Duodenal mucosa (tissue), 2 donors: Measurements from ENCODE around the gene MGMT.

Experiments
- H3K27ac ChIP-seq: one replicate; pipeline ENCODE4 v1.7.0; 2013; ENCODE audit warnings: low read depth, low read length
- H3K27me3 ChIP-seq, 2 donors: one replicate each; pipeline ENCODE4 v1.7.0; 2013; ENCODE audit warnings: low read length in 2 of 2, control low read depth in 1 of 2; ENCODE audit not compliant: insufficient read depth in 2 of 2, control insufficient read depth in 1 of 2
- H3K36me3 ChIP-seq, 2 donors: one replicate each; pipeline ENCODE4 v1.7.0; 2013; ENCODE audit warnings: low read length in 2 of 2, control low read depth in 1 of 2; ENCODE audit not compliant: insufficient read depth in 2 of 2, control insufficient read depth in 1 of 2
- H3K4me1 ChIP-seq, 2 donors: one replicate each; pipeline ENCODE4 v1.7.0; 2013; ENCODE audit warnings: low read length in 2 of 2, control low read depth in 1 of 2; ENCODE audit not compliant: insufficient read depth in 2 of 2, control insufficient read depth in 1 of 2
- H3K4me3 ChIP-seq, 2 donors: one replicate each; pipeline ENCODE4 v1.7.0; 2013; ENCODE audit warnings: low read length in 2 of 2, low read depth in 1 of 2
- H3K9ac ChIP-seq, 2 donors: one replicate each; pipeline ENCODE4 v1.7.0; 2013; ENCODE audit warnings: low read length in 2 of 2, low read depth in 1 of 2
- H3K9me3 ChIP-seq, 2 donors: one replicate each; pipeline ENCODE4 v1.7.0; 2013; ENCODE audit warnings: low read length in 2 of 2, control low read depth in 1 of 2; ENCODE audit not compliant: control insufficient read depth in 1 of 2

Gene MGMT

GRCh38 chr10:129772468-129773358 is 305.7 kb downstream of the MGMT start:
- Histone ChIP-seq H3K9me3 (peaks cover 0 to under 1% of the 10 kb centered on the region in 2 donors), H3K27me3 (no peaks in the 10 kb centered on the region), H3K9ac (no peak overlapping the region), H3K36me3 (peaks cover 0 to 16% of the 10 kb centered on the region in 2 donors), H3K27ac (no peak overlapping the region), H3K4me3 (no peak overlapping the region), H3K4me1 (no peaks in the 10 kb centered on the region)

GRCh38 chr10:129773359-129773990 is 306.4 kb downstream of the MGMT start:
- no peaks in the 10 kb centered on the region for H3K4me1 ChIP-seq
- peaks cover 0 to 12% of the 10 kb centered on the region in 2 donors for H3K36me3 ChIP-seq
- H3K9me3 ChIP-seq, result no peaks in the 10 kb centered on the region
- H3K27ac ChIP-seq, result no peak overlapping the region
- H3K27me3 ChIP-seq, result no peaks in the 10 kb centered on the region
- H3K4me3 ChIP-seq, result no peak overlapping the region
- no peak overlapping the region for H3K9ac ChIP-seq

DNA sequence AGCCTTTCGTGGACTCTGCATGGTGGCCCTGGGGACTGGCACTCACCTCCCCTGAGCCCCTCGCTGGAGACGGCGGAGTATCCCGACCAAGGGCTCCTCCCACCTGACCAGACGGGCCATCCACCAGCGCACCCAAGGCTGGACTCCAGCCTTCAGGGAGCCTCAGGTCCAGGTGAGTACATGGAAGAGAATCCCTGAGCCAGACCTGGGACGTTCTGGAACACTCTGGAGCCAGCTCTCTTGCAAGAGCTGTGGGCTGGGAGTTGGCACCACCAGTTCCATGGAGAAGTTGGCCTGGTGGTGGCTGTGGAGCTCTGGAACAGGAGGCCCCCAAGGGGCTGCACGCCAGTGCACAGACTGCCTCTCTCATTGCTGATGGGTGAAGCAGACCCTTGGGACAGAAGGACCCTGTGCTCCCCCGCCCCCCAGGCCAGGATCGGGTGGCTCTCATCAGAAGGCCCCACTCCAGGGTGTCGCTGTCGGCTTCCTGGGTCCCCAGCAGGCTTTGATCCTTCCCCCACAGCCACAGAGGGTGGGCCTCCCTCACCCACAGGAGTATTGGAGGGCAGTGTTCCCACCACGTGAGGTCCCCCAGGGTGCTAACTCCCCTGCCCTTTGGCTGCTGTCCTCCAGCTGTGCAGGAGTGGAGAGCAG is 307.2 kb downstream of the MGMT start:
- Histone ChIP-seq H3K9me3 (no peaks in the 10 kb centered on the region), H3K4me3 (no peak overlapping the region), H3K4me1 (no peaks in the 10 kb centered on the region), H3K27ac (no peak overlapping the region), H3K9ac (no peak overlapping the region), H3K27me3 (no peaks in the 10 kb centered on the region), H3K36me3 (peaks cover 0 to 6% of the 10 kb centered on the region in 2 donors)

GRCh38 chr10:129774736-129775401 is 307.8 kb downstream of the MGMT start:
- Histone ChIP-seq H3K27me3 (no peaks in the 10 kb centered on the region), H3K9ac (no peak overlapping the region), H3K36me3 (peaks cover 0 to 2% of the 10 kb centered on the region in 2 donors), H3K27ac (no peak overlapping the region), H3K9me3 (peaks cover 0 to 4% of the 10 kb centered on the region in 2 donors), H3K4me1 (no peaks in the 10 kb centered on the region), H3K4me3 (no peak overlapping the region)

DNA sequence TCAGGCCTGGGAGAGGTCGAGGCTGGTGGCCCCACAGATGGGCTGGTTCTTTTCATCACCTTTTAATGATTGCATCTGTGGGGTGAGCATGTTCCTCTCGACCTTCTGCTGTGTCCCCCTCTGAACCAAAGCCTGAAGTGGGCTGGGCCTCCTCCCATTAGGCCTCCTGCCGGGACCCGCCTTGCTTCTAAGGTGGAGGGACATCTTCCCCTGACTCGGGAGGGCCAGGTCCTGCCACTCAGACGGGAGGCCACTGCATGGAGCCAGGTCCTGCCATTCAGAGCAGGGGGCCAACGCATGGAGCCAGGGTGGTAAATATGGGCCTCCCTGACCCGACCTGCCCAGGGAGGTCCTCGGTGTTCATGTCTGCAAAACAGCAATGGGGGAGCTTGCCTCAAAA is 308.6 kb downstream of the MGMT start:
- H3K4me3 ChIP-seq, result no peak overlapping the region

GRCh38 chr10:129777687-129778086 is 310.6 kb downstream of the MGMT start:
- Histone ChIP-seq H3K9ac (no peak overlapping the region), H3K36me3 (no peaks in the 10 kb centered on the region), H3K4me1 (no peaks in the 10 kb centered on the region), H3K4me3 (no peak overlapping the region), H3K27ac (no peak overlapping the region), H3K9me3 (peaks cover 0 to 4% of the 10 kb centered on the region in 2 donors), H3K27me3 (no peaks in the 10 kb centered on the region)

More for the DNA sequence above, 308.6 kb downstream of the MGMT start:
- Histone ChIP-seq H3K36me3 (no peaks in the 10 kb centered on the region), H3K9ac (no peak overlapping the region), H3K27ac (no peak overlapping the region), H3K9me3 (peaks cover 0 to 4% of the 10 kb centered on the region in 2 donors), H3K27me3 (no peaks in the 10 kb centered on the region), H3K4me1 (no peaks in the 10 kb centered on the region)

GRCh38 chr10:129778571-129778970 is 311.5 kb downstream of the MGMT start:
- no peak overlapping the region for H3K27ac ChIP-seq

DNA sequence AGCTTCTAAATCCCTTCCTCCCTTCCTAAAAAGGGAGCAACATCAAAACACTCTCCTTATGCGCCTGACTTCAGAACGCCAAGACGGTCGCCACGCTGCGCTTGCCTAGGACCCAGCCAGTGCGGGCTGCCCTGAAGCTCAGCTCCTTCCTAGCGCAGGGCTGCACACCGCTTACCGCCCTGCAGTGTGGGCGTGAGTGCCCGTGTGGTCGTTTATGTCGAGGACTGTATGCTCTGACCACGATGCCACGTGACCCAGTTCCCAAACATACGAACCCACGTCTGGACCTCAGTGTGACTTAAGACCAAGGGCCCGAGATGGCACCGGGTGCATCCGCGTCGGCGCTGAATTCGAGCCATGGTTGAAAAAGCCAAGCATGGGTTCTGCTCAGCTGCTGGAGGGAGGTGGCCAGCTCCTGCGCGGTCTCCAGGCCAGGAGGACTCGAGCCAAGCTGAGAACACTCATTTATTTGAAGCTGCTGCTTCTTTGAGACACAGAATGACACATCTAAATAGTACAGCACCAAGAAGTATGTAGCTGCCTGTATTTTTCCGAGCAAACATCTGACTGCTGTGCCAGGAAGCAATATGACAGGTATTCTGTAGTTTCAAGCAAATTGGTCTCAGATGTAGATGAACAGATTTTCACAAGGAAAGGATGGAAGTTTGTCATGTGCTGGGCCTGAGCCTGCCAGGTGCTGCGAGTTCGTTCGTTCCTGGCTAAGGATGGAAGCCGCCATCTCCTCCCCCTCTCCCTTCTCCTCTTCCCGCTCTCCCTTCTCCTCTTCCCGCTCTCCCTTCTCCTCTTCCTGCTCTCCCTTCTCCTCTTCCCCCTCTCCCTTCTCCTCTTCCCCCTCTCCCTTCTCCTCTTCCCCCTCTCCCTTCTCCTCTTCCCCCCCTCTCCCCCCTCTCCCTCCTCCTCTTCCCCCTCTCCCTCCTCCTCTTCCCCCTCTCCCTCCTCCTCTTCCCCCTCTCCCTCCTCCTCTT is 312.4 kb downstream of the MGMT start:
- H3K4me3 ChIP-seq, result no peak overlapping the region
- no peak overlapping the region for H3K27ac ChIP-seq
- peaks cover 0 to 4% of the 10 kb centered on the region in 2 donors for H3K9me3 ChIP-seq
- H3K27me3 ChIP-seq, result no peaks in the 10 kb centered on the region
- no peak overlapping the region for H3K9ac ChIP-seq
- H3K4me1 ChIP-seq, result no peaks in the 10 kb centered on the region
- H3K36me3 ChIP-seq, result no peaks in the 10 kb centered on the region

More at GRCh38 chr10:129778571-129778970, 311.5 kb downstream of the MGMT start:
- H3K4me1 ChIP-seq, result no peaks in the 10 kb centered on the region
- H3K9me3 ChIP-seq, result peaks cover 0 to 4% of the 10 kb centered on the region in 2 donors
- no peak overlapping the region for H3K4me3 ChIP-seq
- no peaks in the 10 kb centered on the region for H3K27me3 ChIP-seq
- H3K36me3 ChIP-seq, result no peaks in the 10 kb centered on the region
- H3K9ac ChIP-seq, result no peak overlapping the region

DNA sequence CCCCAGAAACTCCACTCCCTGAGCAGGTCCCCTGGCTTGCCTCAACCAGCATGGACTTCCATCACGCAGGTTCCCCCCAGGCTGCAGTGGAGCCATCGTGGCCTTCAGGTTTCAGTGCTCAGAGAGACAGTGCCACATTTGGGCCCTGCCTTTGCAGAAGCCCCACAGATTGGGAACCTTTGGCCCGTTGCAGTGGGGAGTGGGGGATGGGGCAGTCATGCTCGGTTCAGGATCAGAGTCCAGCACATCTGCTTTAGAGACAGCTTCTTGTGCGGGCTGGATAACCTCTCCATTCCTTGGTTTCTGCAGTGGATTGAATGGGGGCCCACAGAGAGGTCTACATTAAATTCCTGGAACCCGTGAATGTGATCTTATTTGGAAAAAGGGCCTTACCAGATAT is 313.2 kb downstream of the MGMT start:
- no peaks in the 10 kb centered on the region for H3K27me3 ChIP-seq
- no peaks in the 10 kb centered on the region for H3K4me1 ChIP-seq
- no peaks in the 10 kb centered on the region for H3K36me3 ChIP-seq
- no peak overlapping the region for H3K9ac ChIP-seq
- peaks cover 0 to 4% of the 10 kb centered on the region in 2 donors for H3K9me3 ChIP-seq
- no peak overlapping the region for H3K4me3 ChIP-seq
- H3K27ac ChIP-seq, result no peak overlapping the region
